ENCODE data around the gene RAMP1. TPM values are rescaled to one million over a fixed set of nuclear protein-coding genes. Genes with fewer than 3 reads are reported as not detected.

The RAMP1 gene
- total RNA-seq, 1 experiment from 2014 or later, result 0.63 TPM

DNA sequence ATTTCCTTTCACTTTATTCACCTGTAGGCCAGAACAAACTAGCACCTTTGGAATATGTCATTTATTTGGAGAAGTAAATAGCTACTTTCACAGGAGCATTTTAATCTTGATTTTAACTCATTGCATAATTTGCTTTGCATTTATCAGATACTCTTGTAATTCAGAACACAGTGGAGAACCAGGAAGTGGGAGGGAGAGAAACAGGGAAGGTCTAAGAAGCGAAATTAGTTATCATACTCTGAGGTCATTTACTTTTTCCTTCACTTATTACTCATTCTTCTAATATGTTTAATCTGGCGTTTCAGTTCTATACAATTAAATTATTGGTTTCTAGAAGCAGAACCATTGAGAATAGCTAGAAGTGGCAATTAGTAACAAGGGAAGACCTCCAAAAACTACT is 40.2 kb upstream of the RAMP1 start:
- Mint-ChIP-seq H3K36me3 (ENCODE audit: insufficient read depth in 1 of 3, low read depth in 3 of 3) (no peaks in the 10 kb centered on the region), H3K4me3 (no peak overlapping the region), H3K27ac (no peak overlapping the region), H3K9me3 (no peaks in the 10 kb centered on the region), H3K27me3 (ENCODE audit: low read depth) (peaks cover 12% of the 10 kb centered on the region; the same call in 1 of the 2 replicates), H3K4me1 (no peaks in the 10 kb centered on the region)
- Histone ChIP-seq H3K4me1 (ENCODE audit: insufficient read depth, low read length) (no peaks in the 10 kb centered on the region), H2BK5ac (ENCODE audit: insufficient read length, low read length) (no peak overlapping the region), H3K4ac (ENCODE audit: low read depth, low read length) (no peak overlapping the region), H2BK20ac (ENCODE audit: low read depth, low read length, poor library complexity, severe bottlenecking) (no peak overlapping the region), H3K79me2 (ENCODE audit: insufficient read depth, low read length) (no peaks in the 10 kb centered on the region), H3K14ac (ENCODE audit: insufficient read depth, low read length) (no peak overlapping the region), H3K9ac (ENCODE audit: extremely low read depth, insufficient read length, low read length) (no peak overlapping the region), H2AFZ (ENCODE audit: low read length) (no peak overlapping the region), H3K27me3 (ENCODE audit: insufficient read depth, low read length) (no peaks in the 10 kb centered on the region), H3K56ac (ENCODE audit: insufficient read length, low read depth, low read length) (no peak overlapping the region), H3K4me2 (ENCODE audit: insufficient read depth, insufficient read length, low read length) (no peak overlapping the region), H4K5ac (ENCODE audit: insufficient read length, low read depth, low read length) (no peak overlapping the region), H2BK12ac (ENCODE audit: insufficient read length, low read depth, low read length) (no peak overlapping the region), H4K20me1 (ENCODE audit: control insufficient read depth, insufficient read depth, insufficient read length) (no peaks in the 10 kb centered on the region), H3K79me1 (ENCODE audit: insufficient read depth, low read depth, low read length, poor library complexity, severe bottlenecking) (no peaks in the 10 kb centered on the region), H3K27ac (ENCODE audit: insufficient read length, low read depth, low read length) (no peak overlapping the region), H3K18ac (ENCODE audit: insufficient read length, low read depth, low read length) (no peak overlapping the region), H2AK5ac (ENCODE audit: insufficient read length, low read length) (no peak overlapping the region), H2BK15ac (ENCODE audit: low read depth, low read length) (no peak overlapping the region), H3K9me3 (ENCODE audit: control insufficient read depth, low read depth, low read length) (no peaks in the 10 kb centered on the region), H4K91ac (ENCODE audit: insufficient read length, low read depth, low read length) (no peak overlapping the region), H3K23ac (ENCODE audit: insufficient read length, low read depth, low read length) (no peak overlapping the region), H4K8ac (replicated peaks; ENCODE audit: insufficient read length, low read depth, low read length) (no peak overlapping the region), H3T11ph (ENCODE audit: low read length) (no peak overlapping the region), H3K23me2 (ENCODE audit: insufficient read length, low read depth, low read length, poor library complexity, severe bottlenecking) (no peaks in the 10 kb centered on the region), H2BK120ac (ENCODE audit: low read depth, low read length, poor library complexity, severe bottlenecking) (no peak overlapping the region)
- WGBS (ENCODE audit: extremely low coverage, insufficient read length, low lambda C conversion rate), result no CpG with 5 or more reads among the region's 2 CpGs
- DNase-seq, result no peak
- TF ChIP-seq, protein P1, sequence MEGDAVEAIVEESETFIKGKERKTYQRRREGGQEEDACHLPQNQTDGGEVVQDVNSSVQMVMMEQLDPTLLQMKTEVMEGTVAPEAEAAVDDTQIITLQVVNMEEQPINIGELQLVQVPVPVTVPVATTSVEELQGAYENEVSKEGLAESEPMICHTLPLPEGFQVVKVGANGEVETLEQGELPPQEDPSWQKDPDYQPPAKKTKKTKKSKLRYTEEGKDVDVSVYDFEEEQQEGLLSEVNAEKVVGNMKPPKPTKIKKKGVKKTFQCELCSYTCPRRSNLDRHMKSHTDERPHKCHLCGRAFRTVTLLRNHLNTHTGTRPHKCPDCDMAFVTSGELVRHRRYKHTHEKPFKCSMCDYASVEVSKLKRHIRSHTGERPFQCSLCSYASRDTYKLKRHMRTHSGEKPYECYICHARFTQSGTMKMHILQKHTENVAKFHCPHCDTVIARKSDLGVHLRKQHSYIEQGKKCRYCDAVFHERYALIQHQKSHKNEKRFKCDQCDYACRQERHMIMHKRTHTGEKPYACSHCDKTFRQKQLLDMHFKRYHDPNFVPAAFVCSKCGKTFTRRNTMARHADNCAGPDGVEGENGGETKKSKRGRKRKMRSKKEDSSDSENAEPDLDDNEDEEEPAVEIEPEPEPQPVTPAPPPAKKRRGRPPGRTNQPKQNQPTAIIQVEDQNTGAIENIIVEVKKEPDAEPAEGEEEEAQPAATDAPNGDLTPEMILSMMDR (conservative IDR thresholded peaks at IDR 0.05), result no peak

All from H9 (cell line).